Tibial nerve (tissue), 3 donors: ENCODE results near the gene CA9.

Experiments used
- POLR2A ChIP-seq, 2 donors: fragments of 450-650 bp; IDR thresholded peaks; one replicate each; pipeline ENCODE4 v1.6.1; 2017; ENCODE audit warnings: antibody characterized with exemption in 2 of 2, mild to moderate bottlenecking in 2 of 2, moderate library complexity in 2 of 2
- TF ChIP-seq, protein P1 (sequence below), 5 experiments: fragments of 200-600 bp in 3 of 5; fragments of 450-650 bp in 2 of 5; sonication (generic) in 3 of 5; IDR thresholded peaks; one replicate each; pipeline ENCODE4 v1.5.1; 2016 to 2019; ENCODE audit warnings: antibody characterized with exemption in 5 of 5, mild to moderate bottlenecking in 3 of 5, moderate library complexity in 2 of 5

DNA sequence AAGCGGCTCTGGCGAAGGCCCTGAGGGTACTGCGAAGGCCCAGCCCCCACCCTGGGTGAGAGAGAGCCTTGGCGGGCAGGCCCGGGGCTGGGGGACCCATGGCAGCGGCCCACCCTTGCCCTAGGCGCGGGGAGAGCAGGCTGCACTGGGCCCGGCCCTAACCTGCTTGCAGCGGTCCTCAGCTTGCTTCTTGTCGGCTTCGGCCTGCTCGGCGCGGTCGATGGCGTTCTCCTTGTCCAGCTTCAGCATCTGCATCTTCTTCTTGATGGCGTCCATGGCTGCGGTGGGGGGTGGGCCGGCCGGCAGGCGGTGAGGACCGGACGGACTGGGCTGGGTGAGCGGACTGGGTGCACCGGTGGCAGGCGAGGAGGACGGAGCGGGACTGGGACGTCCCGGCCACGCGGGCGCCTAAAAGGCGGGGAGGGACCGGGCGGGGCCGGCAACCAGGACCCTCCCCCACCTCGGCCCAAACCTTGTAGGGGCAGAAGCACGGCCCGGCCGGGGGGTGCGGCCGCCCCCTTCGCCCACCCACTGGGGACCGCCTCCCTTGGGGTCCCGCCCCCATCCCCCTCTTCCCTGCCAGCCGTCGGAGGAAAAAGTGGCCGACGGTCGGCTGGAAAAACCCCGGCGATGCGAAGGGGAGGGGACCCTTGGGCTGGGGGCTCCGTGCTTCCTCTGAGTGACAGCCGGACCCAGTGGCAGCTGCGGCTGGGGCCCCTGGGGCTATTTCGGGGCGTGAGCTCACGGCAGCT is 16.0 kb downstream of the CA9 start, which contains the start of gene TPM2:
- TF ChIP-seq, protein P1, sequence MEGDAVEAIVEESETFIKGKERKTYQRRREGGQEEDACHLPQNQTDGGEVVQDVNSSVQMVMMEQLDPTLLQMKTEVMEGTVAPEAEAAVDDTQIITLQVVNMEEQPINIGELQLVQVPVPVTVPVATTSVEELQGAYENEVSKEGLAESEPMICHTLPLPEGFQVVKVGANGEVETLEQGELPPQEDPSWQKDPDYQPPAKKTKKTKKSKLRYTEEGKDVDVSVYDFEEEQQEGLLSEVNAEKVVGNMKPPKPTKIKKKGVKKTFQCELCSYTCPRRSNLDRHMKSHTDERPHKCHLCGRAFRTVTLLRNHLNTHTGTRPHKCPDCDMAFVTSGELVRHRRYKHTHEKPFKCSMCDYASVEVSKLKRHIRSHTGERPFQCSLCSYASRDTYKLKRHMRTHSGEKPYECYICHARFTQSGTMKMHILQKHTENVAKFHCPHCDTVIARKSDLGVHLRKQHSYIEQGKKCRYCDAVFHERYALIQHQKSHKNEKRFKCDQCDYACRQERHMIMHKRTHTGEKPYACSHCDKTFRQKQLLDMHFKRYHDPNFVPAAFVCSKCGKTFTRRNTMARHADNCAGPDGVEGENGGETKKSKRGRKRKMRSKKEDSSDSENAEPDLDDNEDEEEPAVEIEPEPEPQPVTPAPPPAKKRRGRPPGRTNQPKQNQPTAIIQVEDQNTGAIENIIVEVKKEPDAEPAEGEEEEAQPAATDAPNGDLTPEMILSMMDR (IDR thresholded peaks at IDR 0.05): peak in 1 of 5 experiments; percentile 24
- TF ChIP-seq POLR2A (IDR thresholded peaks at IDR 0.05): no peak
